Measurements from ENCODE around the gene SMIM24. TPM values are rescaled to one million over a fixed set of nuclear protein-coding genes. Genes with fewer than 3 reads are reported as not detected.

SMIM24 gene
- total RNA-seq, 6 experiments from 2014 or later, result 2.1 to 38.1 (median 6.6) TPM; not detected in 1

GRCh38 chr19:3462991-3463713 is 17.2 kb downstream of the SMIM24 start:
- H3K9me3 ChIP-seq, result no peaks in the 10 kb centered on the region
- peaks cover 0 to 26% (median 8%) of the 10 kb centered on the region in 4 donors for H3K4me1 ChIP-seq
- ATAC-seq (no peak), DNase-seq (no peak)
- H3K36me3 ChIP-seq, result peaks cover 0 to 32% (median 3%) of the 10 kb centered on the region in 4 donors
- H3K27ac ChIP-seq, result no peak overlapping the region
- no peak overlapping the region for H3K4me3 ChIP-seq
- no peaks in the 10 kb centered on the region for H3K27me3 ChIP-seq
- WGBS (ENCODE audit: insufficient coverage, low coverage, low lambda C conversion rate, missing lambda C conversion rate), result 40% methylated on average over 1 of the region's 58 CpGs
- intact Hi-C loops (cut with DNase I), result no loop called here
- TF ChIP-seq POLR2A (IDR thresholded peaks at IDR 0.05) (no peak), CTCF (IDR thresholded peaks at IDR 0.05) (no peak)

GRCh38 chr19:3459965-3460582 is 20.3 kb downstream of the SMIM24 start:
- H3K4me1 ChIP-seq, result peaks cover 0 to 20% (median 8%) of the 10 kb centered on the region in 4 donors
- intact Hi-C loops (cut with DNase I), result no loop called here
- peak overlapping the region; percentile 54 to 84 (median 80) for H3K27ac ChIP-seq
- 77% methylated on average over 7 of the region's 15 CpGs for WGBS (ENCODE audit: insufficient coverage, low coverage, low lambda C conversion rate, missing lambda C conversion rate)
- H3K36me3 ChIP-seq, result peaks cover 0 to 50% (median 11%) of the 10 kb centered on the region in 4 donors
- no peak for ATAC-seq
- TF ChIP-seq POLR2A (IDR thresholded peaks at IDR 0.05) (no peak), CTCF (IDR thresholded peaks at IDR 0.05) (no peak)
- DNase-seq, result no peak
- H3K9me3 ChIP-seq, result no peaks in the 10 kb centered on the region
- no peaks in the 10 kb centered on the region for H3K27me3 ChIP-seq
- no peak overlapping the region for H3K4me3 ChIP-seq

- peak; percentile 82 to 91 (median 87) for ATAC-seq
- 16% methylated on average over 22 of the region's 26 CpGs for WGBS (ENCODE audit: insufficient coverage, low coverage, low lambda C conversion rate, missing lambda C conversion rate)
- TF ChIP-seq POLR2A (IDR thresholded peaks at IDR 0.05) (no peak), CTCF (IDR thresholded peaks at IDR 0.05) (no peak)
- H3K4me1 ChIP-seq, result peaks cover 0 to 20% (median 8%) of the 10 kb centered on the region in 4 donors
- DNase-seq, result peak; percentile 80 to 89 (median 89)
- no peaks in the 10 kb centered on the region for H3K27me3 ChIP-seq
- peaks cover 0 to 57% (median 14%) of the 10 kb centered on the region in 4 donors for H3K36me3 ChIP-seq
- H3K27ac ChIP-seq, result peak overlapping the region; percentile 59 to 84 (median 80)
- H3K9me3 ChIP-seq, result no peaks in the 10 kb centered on the region
- no peak overlapping the region for H3K4me3 ChIP-seq
- intact Hi-C loops (cut with DNase I), result no loop called here
These were observed 21.0 kb downstream of the SMIM24 start for GRCh38 chr19:3459089-3459881.

- H3K27me3 ChIP-seq, result no peaks in the 10 kb centered on the region
- intact Hi-C loops (cut with DNase I), result no loop called here
- WGBS (ENCODE audit: insufficient coverage, low coverage, low lambda C conversion rate, missing lambda C conversion rate), result 64% methylated on average over 11 of the region's 19 CpGs
- ATAC-seq (peak in 3 of 4 donors; percentile 0 to 6 (median 2)), DNase-seq (no peak)
- H3K27ac ChIP-seq, result peak overlapping the region; percentile 59 to 84 (median 80)
- no peak for TF ChIP-seq CTCF (IDR thresholded peaks at IDR 0.05)
- no peak overlapping the region for H3K4me3 ChIP-seq
- peaks cover 0 to 20% (median 8%) of the 10 kb centered on the region in 4 donors for H3K4me1 ChIP-seq
- peaks cover 0 to 66% (median 19%) of the 10 kb centered on the region in 4 donors for H3K36me3 ChIP-seq
- no peaks in the 10 kb centered on the region for H3K9me3 ChIP-seq
These were observed 21.9 kb downstream of the SMIM24 start for GRCh38 chr19:3458229-3459088.

Data from right lobe of liver (tissue), 6 donors.